ENCODE results near the gene VILL.

The VILL gene

DNA sequence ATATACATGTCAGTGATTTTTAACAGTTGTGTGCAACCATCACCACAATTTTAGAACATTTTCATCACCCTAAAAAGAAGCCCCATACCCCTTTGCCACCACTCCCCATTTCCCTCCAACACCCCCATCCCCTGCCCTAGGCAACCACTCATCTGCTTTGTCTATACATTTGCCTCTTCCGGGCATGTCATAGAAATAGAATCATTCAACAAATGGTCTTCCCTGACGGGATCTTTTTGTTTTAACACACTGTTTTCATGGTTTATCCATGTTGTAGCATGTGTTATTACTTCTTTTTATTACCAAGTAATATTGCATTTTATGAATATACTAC lies 4.0 kb downstream of the VILL start:
- Histone ChIP-seq H3K79me2 (ENCODE audit: insufficient read depth, low read length) (peaks cover 18% of the 10 kb centered on the region), H4K20me1 (ENCODE audit: insufficient read depth, low read length) (0 out of 2 replicates have a peak, but pooled peaks cover 5% of the 10 kb centered on the region), H3K27me3 (ENCODE audit: insufficient read depth, low read length, poor library complexity) (no peaks in the 10 kb centered on the region), H3K27ac (ENCODE audit: low read length) (peak overlapping the region; percentile 92), H3K36me3 (ENCODE audit: insufficient read depth, low read length) (peaks cover 42% of the 10 kb centered on the region), H3K9ac (ENCODE audit: low read depth, low read length) (peak overlapping the region; percentile 70), H2AFZ (ENCODE audit: low read depth, low read length) (peak overlapping the region; percentile 94), H3K9me3 (ENCODE audit: insufficient read depth, low read length, severe bottlenecking) (no peaks in the 10 kb centered on the region), H3K4me1 (ENCODE audit: insufficient read depth, low read length) (peaks cover 30% of the 10 kb centered on the region), H3K4me2 (ENCODE audit: insufficient read depth, low read length) (peak overlapping the region; percentile 85), H3K4me3 (ENCODE audit: low read depth in 1 of 2, low read length in 2 of 2) (peak overlapping the region; percentile 38 to 75; a peak in 3 of 4 replicates)
- no peak for DNase-seq
- peak; percentile 27 for ATAC-seq (ENCODE audit: insufficient read depth, low read depth)
- no peak for TF ChIP-seq EZH2 (IDR thresholded peaks at IDR 0.05; ENCODE audit: borderline replicate concordance, low read depth, low read length, severe bottlenecking)
- TF ChIP-seq, protein P1, sequence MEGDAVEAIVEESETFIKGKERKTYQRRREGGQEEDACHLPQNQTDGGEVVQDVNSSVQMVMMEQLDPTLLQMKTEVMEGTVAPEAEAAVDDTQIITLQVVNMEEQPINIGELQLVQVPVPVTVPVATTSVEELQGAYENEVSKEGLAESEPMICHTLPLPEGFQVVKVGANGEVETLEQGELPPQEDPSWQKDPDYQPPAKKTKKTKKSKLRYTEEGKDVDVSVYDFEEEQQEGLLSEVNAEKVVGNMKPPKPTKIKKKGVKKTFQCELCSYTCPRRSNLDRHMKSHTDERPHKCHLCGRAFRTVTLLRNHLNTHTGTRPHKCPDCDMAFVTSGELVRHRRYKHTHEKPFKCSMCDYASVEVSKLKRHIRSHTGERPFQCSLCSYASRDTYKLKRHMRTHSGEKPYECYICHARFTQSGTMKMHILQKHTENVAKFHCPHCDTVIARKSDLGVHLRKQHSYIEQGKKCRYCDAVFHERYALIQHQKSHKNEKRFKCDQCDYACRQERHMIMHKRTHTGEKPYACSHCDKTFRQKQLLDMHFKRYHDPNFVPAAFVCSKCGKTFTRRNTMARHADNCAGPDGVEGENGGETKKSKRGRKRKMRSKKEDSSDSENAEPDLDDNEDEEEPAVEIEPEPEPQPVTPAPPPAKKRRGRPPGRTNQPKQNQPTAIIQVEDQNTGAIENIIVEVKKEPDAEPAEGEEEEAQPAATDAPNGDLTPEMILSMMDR (IDR thresholded peaks at IDR 0.05; ENCODE audit: borderline replicate concordance, extremely low read depth, low read length, poor library complexity, severe bottlenecking) = no peak

DNA sequence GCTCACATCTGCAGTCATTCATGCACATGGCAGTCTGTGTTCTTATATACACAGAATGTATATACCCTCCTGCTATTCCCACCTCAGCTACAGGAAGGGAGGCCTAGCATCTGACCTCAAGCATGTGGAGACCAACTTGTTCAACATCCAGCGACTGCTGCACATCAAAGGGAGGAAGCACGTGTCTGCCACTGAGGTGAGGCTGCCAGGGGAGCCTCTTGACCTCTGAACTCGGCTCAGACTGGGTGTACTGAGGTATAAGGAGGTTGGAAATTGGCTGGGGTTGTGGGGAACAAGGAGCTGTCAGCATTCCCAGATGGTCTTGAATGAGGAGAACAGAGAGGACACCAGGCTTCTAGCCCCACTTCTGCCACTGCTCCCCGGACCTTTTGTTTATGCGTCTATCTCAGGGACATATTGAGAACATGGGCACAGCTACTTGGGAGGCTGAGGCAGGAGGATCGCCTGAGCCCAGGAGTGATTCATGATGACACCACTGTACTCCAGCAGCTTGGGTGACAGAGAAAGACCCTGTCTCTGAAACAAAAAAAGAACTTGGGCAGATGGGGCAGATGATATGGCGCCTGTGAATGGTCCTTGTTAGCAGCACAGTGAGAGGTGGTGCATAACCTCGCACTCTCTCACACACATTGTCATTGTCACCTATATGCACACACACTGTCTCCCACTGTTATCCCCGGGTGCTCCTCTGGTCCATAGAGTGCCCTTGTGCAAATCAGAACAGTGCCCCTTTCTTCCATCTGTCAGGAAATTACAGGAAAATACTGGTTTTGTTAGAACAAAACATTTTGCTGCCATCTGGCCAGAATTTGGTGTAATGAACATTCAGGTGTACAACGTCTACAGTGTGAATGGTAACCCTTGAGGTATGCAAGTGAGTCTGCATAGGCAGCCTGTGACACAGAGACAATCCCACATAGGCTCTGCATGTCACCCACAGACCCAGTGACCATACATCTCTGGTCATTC lies 5.4 kb downstream of the VILL start:
- Histone ChIP-seq H3K9ac (ENCODE audit: low read depth, low read length) (peak overlapping the region; percentile 70; the same call in 1 of the 2 replicates), H3K79me2 (ENCODE audit: insufficient read depth, low read length) (peaks cover 18% of the 10 kb centered on the region), H4K20me1 (ENCODE audit: insufficient read depth, low read length) (0 out of 2 replicates have a peak, but pooled peaks cover 5% of the 10 kb centered on the region), H3K9me3 (ENCODE audit: insufficient read depth, low read length, severe bottlenecking) (no peaks in the 10 kb centered on the region), H3K36me3 (ENCODE audit: insufficient read depth, low read length) (peaks cover 53% of the 10 kb centered on the region), H2AFZ (ENCODE audit: low read depth, low read length) (no peak overlapping the region), H3K4me3 (ENCODE audit: low read depth in 1 of 2, low read length in 2 of 2) (peak overlapping the region in 1 of 2 experiments; percentile 75; a peak in 2 of 4 replicates), H3K4me1 (ENCODE audit: insufficient read depth, low read length) (peaks cover 30% of the 10 kb centered on the region), H3K27me3 (ENCODE audit: insufficient read depth, low read length, poor library complexity) (no peaks in the 10 kb centered on the region), H3K27ac (ENCODE audit: low read length) (peak overlapping the region; percentile 0), H3K4me2 (ENCODE audit: insufficient read depth, low read length) (peak overlapping the region; percentile 85)
- TF ChIP-seq, protein P1 (IDR thresholded peaks at IDR 0.05; ENCODE audit: borderline replicate concordance, extremely low read depth, low read length, poor library complexity, severe bottlenecking) = no peak
- no peak for TF ChIP-seq EZH2 (IDR thresholded peaks at IDR 0.05; ENCODE audit: borderline replicate concordance, low read depth, low read length, severe bottlenecking)
- DNase-seq = no peak
- ATAC-seq (ENCODE audit: insufficient read depth, low read depth) = no peak

DNA sequence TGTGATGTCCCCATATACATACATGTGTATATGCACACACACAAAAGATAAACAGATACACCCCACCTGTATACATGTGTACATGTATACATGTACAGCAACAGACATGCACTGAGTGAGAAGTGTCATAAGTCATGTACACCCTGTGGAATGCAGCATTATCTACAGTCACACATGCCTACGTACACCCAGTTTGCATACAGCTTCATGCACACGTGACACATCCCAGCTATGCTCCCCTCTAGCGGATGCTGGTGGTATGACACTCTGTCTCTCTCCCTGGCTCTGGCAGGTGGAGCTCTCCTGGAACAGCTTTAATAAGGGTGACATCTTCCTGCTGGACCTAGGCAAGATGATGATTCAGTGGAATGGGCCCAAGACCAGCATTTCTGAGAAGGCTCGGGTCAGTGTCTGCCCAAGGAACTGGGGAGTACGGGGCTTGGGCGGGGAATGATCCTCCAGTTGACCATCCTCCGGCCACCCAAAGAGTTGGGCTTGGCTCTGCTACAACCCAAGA lies 6.3 kb downstream of the VILL start:
- peaks cover 18% of the 10 kb centered on the region for H3K79me2 ChIP-seq (ENCODE audit: insufficient read depth, low read length)
- H3K27ac ChIP-seq (ENCODE audit: low read length) = no peak overlapping the region
- peaks cover 30% of the 10 kb centered on the region for H3K4me1 ChIP-seq (ENCODE audit: insufficient read depth, low read length)
- no peaks in the 10 kb centered on the region for H3K27me3 ChIP-seq (ENCODE audit: insufficient read depth, low read length, poor library complexity)
- no peak overlapping the region for H2AFZ ChIP-seq (ENCODE audit: low read depth, low read length)
- ATAC-seq (ENCODE audit: insufficient read depth, low read depth) (peak; percentile 61), DNase-seq (peak; percentile 85)
- 0 out of 2 replicates have a peak, but pooled peaks cover 5% of the 10 kb centered on the region for H4K20me1 ChIP-seq (ENCODE audit: insufficient read depth, low read length)
- H3K9ac ChIP-seq (ENCODE audit: low read depth, low read length) = no peak overlapping the region
- H3K4me2 ChIP-seq (ENCODE audit: insufficient read depth, low read length) = no peak overlapping the region
- H3K4me3 ChIP-seq (ENCODE audit: low read depth in 1 of 2, low read length in 2 of 2) = no peak overlapping the region
- TF ChIP-seq, protein P1 (IDR thresholded peaks at IDR 0.05; ENCODE audit: borderline replicate concordance, extremely low read depth, low read length, poor library complexity, severe bottlenecking) = peak; percentile 97
- no peak for TF ChIP-seq EZH2 (IDR thresholded peaks at IDR 0.05; ENCODE audit: borderline replicate concordance, low read depth, low read length, severe bottlenecking)
- peaks cover 62% of the 10 kb centered on the region for H3K36me3 ChIP-seq (ENCODE audit: insufficient read depth, low read length)
- no peaks in the 10 kb centered on the region for H3K9me3 ChIP-seq (ENCODE audit: insufficient read depth, low read length, severe bottlenecking)
